GM23338 (cell line): ENCODE measurements around the gene OR2AJ1. TPM values are rescaled to one million over a fixed set of nuclear protein-coding genes. Genes with fewer than 3 reads are reported as not detected.
A peak's percentile ranks its signal among the peaks of the same experiment; 100 is the strongest.

Experiments used
- ATAC-seq: fragments of 200-7000 bp; cut with Tn5 transposase; 3 replicates; pipeline ENCODE4 v1.9.1; 2020
- DNase-seq: peaks from one replicate; pipeline ENCODE4 v3.0.0-alpha.2; 2015; ENCODE audit warnings: low spot score
- H2AFZ ChIP-seq: fragments of 200-600 bp; sonication (generic); 2 replicates; pipeline ENCODE4 v1.8.0; 2016; ENCODE audit warnings: antibody characterized with exemption, mild to moderate bottlenecking, moderate library complexity
- H3F3A ChIP-seq: fragments of 200-600 bp; sonication (generic); replicated peaks from 2 replicates; pipeline ENCODE4 v1.8.0; 2017; ENCODE audit warnings: antibody characterized with exemption, mixed run types, low read depth
- H3K27ac ChIP-seq: fragments of 200-600 bp; sonication (generic); 2 replicates; pipeline ENCODE4 v1.6.1; 2016; ENCODE audit warnings: low read depth
- H3K27me3 ChIP-seq: fragments of 200-600 bp; sonication (generic); 2 replicates; pipeline ENCODE4 v1.8.0; 2016; ENCODE audit warnings: mild to moderate bottlenecking, mixed run types, moderate library complexity; ENCODE audit not compliant: insufficient read depth
- H3K36me3 ChIP-seq: fragments of 200-600 bp; sonication (generic); 2 replicates; pipeline ENCODE4 v1.8.0; 2016; ENCODE audit warnings: mild to moderate bottlenecking; ENCODE audit not compliant: insufficient read depth
- H3K4me1 ChIP-seq: fragments of 200-600 bp; sonication (generic); 2 replicates; pipeline ENCODE4 v1.8.0; 2016; ENCODE audit warnings: mild to moderate bottlenecking, moderate library complexity; ENCODE audit not compliant: insufficient read depth
- H3K4me2 ChIP-seq: fragments of 200-600 bp; sonication (generic); 2 replicates; pipeline ENCODE4 v1.7.1; 2017; ENCODE audit warnings: mixed run types
- H3K4me3 ChIP-seq: fragments of 200-600 bp; sonication (generic); 2 replicates; pipeline ENCODE4 v1.6.1; 2016; ENCODE audit warnings: mixed run types
- H3K79me2 ChIP-seq: fragments of 200-600 bp; sonication (generic); replicated peaks from 2 replicates; pipeline ENCODE4 v1.8.0; 2017; ENCODE audit warnings: mild to moderate bottlenecking; ENCODE audit not compliant: insufficient read depth
- H3K9me2 ChIP-seq: fragments of 200-600 bp; sonication (generic); 2 replicates; pipeline ENCODE4 v1.8.0; 2017; ENCODE audit not compliant: insufficient read depth
- H4K20me1 ChIP-seq: fragments of 200-600 bp; sonication (generic); replicated peaks from 2 replicates; pipeline ENCODE4 v1.8.0; 2017; ENCODE audit warnings: mild to moderate bottlenecking; ENCODE audit not compliant: insufficient read depth
- H3K27ac Mint-ChIP-seq: 2 replicates; pipeline ENCODE4 v1.8.0; 2020; ENCODE audit warnings: inconsistent platforms, mild to moderate bottlenecking, moderate library complexity, mixed read lengths
- H3K27me3 Mint-ChIP-seq: 3 replicates; pipeline ENCODE4 v1.8.0; 2022; ENCODE audit warnings: low read depth, mild to moderate bottlenecking, moderate library complexity, mixed read lengths, inconsistent platforms; ENCODE audit not compliant: insufficient read depth, poor library complexity
- H3K36me3 Mint-ChIP-seq: 3 replicates; pipeline ENCODE4 v1.8.0; 2021; ENCODE audit warnings: low read depth, mild to moderate bottlenecking, inconsistent platforms, moderate library complexity, mixed read lengths
- H3K4me1 Mint-ChIP-seq: 3 replicates; pipeline ENCODE4 v1.8.0; 2020; ENCODE audit warnings: mild to moderate bottlenecking, inconsistent platforms, mixed read lengths
- H3K4me3 Mint-ChIP-seq: 3 replicates; pipeline ENCODE4 v1.8.0; 2021; ENCODE audit warnings: moderate library complexity, mild to moderate bottlenecking, inconsistent platforms, mixed read lengths
- H3K9me3 Mint-ChIP-seq: 3 replicates; pipeline ENCODE4 v1.8.0; 2020; ENCODE audit warnings: moderate library complexity, mild to moderate bottlenecking, inconsistent platforms, mixed read lengths
- CREB1 ChIP-seq: fragments of 250-450 bp; sonication (Bioruptor Pico); IDR thresholded peaks from 2 replicates; pipeline ENCODE4 v1.5.0; 2020; ENCODE audit warnings: low read depth, mild to moderate bottlenecking, moderate library complexity
- CTCF ChIP-seq, 2 experiments: fragments of 200-600 bp in 1 of 2; sonication (generic) in 1 of 2; conservative IDR thresholded peaks; 2 replicates each; pipeline versions ENCODE4 v1.5.1 to v1.6.1; 2016 to 2017; ENCODE audit warnings: antibody characterized with exemption in 2 of 2, low read depth in 2 of 2, mild to moderate bottlenecking in 2 of 2, moderate library complexity in 1 of 2
- EZH2 ChIP-seq: fragments of 200-600 bp; sonication (generic); IDR thresholded peaks from one replicate; pipeline ENCODE4 v1.8.0; 2017; ENCODE audit warnings: antibody characterized with exemption, mild to moderate bottlenecking, low read depth; ENCODE audit not compliant: unreplicated experiment
- EZH2phosphoT487 ChIP-seq: fragments of 200-600 bp; sonication (generic); IDR thresholded peaks from one replicate; pipeline ENCODE4 v1.8.1; 2018; ENCODE audit warnings: antibody characterized with exemption; ENCODE audit not compliant: unreplicated experiment
- JUNB ChIP-seq: IDR thresholded peaks from one replicate; pipeline ENCODE4 v1.6.1; 2016; ENCODE audit warnings: antibody characterized with exemption; ENCODE audit not compliant: unreplicated experiment
- NANOG ChIP-seq: IDR thresholded peaks from 2 replicates; pipeline ENCODE4 v1.6.1; 2016; ENCODE audit warnings: antibody characterized with exemption, borderline replicate concordance
- POLR2AphosphoS5 ChIP-seq: IDR thresholded peaks from 2 replicates; pipeline ENCODE4 v1.6.1; 2016; ENCODE audit warnings: antibody characterized with exemption, low read depth
- REST ChIP-seq: IDR thresholded peaks from one replicate; pipeline ENCODE4 v1.6.1; 2018; ENCODE audit warnings: antibody characterized with exemption; ENCODE audit not compliant: unreplicated experiment
- STAT1 ChIP-seq: IDR thresholded peaks from one replicate; pipeline ENCODE4 v1.6.1; 2016; ENCODE audit warnings: antibody characterized with exemption; ENCODE audit not compliant: unreplicated experiment
- ZNF114 ChIP-seq: fragments of 250-450 bp; sonication (Bioruptor Pico); IDR thresholded peaks from 2 replicates; pipeline ENCODE4 v1.5.0; 2020; ENCODE audit warnings: mild to moderate bottlenecking, moderate library complexity
- ZNF331 ChIP-seq: fragments of 250-450 bp; sonication (Bioruptor Pico); IDR thresholded peaks from 2 replicates; pipeline ENCODE4 v1.5.0; 2020; ENCODE audit warnings: low read depth, mild to moderate bottlenecking, moderate library complexity
- ZNF462 ChIP-seq: fragments of 250-450 bp; sonication (Bioruptor Pico); IDR thresholded peaks from 2 replicates; pipeline ENCODE4 v1.5.0; 2020; ENCODE audit warnings: mild to moderate bottlenecking, moderate library complexity
- polyA plus RNA-seq: library from polyadenylated mRNA; unstranded; fragments of >200 nt; fragmentation: Nextera tagmentation; extraction: Ambion mirVana; gene quantifications from 2 replicates; pipeline ENCODE4 v1.2.1, GENCODE V29; 2016
- total RNA-seq: library from RNA; depleted of rRNA; stranded (reverse); fragments of >200 nt; shearing (Covaris generic); gene quantifications from 2 replicates; pipeline ENCODE4 v1.2.3, GENCODE V29; 2014
- TF ChIP-seq, protein P1 (sequence below): IDR thresholded peaks from 2 replicates; pipeline ENCODE4 v1.6.1; 2016; ENCODE audit warnings: antibody characterized with exemption

The OR2AJ1 gene
- total and polyA plus RNA-seq, 2 experiments from 2014 or later = not detected

DNA sequence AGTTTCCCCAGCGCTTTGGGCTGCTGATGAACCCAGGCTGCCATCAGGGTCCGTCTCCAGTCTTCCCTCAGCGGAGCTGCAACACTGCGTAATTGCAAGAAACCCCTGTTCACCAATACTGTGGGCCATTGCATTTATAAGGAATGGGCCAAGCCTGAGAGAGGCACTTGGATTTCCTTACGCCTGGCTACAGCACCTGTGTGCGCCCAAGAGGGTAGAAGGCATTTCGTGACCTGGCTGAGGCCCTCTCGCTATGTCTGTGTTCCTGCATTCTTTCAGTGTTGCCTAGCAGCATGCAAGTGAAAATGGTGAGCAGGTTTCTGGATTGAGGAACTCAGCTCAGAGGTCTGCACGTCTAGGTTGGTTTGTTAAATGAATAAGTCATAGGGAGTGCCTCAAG, 41.3 kb upstream of the OR2AJ1 start:
- H3K4me1 Mint-ChIP-seq = no peaks in the 10 kb centered on the region
- H3K9me2 ChIP-seq = 0 out of 2 replicates have a peak, but pooled peaks cover under 1% of the 10 kb centered on the region

More for the DNA sequence above, 41.3 kb upstream of the OR2AJ1 start:
- no peaks in the 10 kb centered on the region for H3F3A ChIP-seq
- Mint-ChIP-seq H3K36me3 (peaks cover 9% of the 10 kb centered on the region; the same call in 2 of the 3 replicates), H3K9me3 (peaks cover 74% of the 10 kb centered on the region), H3K4me3 (no peak overlapping the region), H3K27ac (no peak overlapping the region), H3K27me3 (no peaks in the 10 kb centered on the region)
- H3K27me3 ChIP-seq = no peaks in the 10 kb centered on the region
- TF ChIP-seq EZH2phosphoT487 = no peak
- TF ChIP-seq CTCF (conservative IDR thresholded peaks at IDR 0.05; ENCODE audit: low read depth in 2 of 2) = no peak
- TF ChIP-seq JUNB = no peak
- no peak for TF ChIP-seq ZNF462 (CRISPR knock-in tag)
- TF ChIP-seq REST = no peak
- TF ChIP-seq ZNF114 (CRISPR knock-in tag) = no peak
- TF ChIP-seq ZNF331 (CRISPR knock-in tag) = no peak
- TF ChIP-seq STAT1 = no peak
- TF ChIP-seq EZH2 = no peak
- no peak for TF ChIP-seq CREB1
- no peak for TF ChIP-seq POLR2AphosphoS5
- no peak for TF ChIP-seq NANOG
- TF ChIP-seq, protein P1, sequence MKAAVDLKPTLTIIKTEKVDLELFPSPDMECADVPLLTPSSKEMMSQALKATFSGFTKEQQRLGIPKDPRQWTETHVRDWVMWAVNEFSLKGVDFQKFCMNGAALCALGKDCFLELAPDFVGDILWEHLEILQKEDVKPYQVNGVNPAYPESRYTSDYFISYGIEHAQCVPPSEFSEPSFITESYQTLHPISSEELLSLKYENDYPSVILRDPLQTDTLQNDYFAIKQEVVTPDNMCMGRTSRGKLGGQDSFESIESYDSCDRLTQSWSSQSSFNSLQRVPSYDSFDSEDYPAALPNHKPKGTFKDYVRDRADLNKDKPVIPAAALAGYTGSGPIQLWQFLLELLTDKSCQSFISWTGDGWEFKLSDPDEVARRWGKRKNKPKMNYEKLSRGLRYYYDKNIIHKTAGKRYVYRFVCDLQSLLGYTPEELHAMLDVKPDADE = no peak
- 0 out of 2 replicates have a peak overlapping the region, but pooled peaks have one; percentile 28 for H2AFZ ChIP-seq
- H4K20me1 ChIP-seq = no peaks in the 10 kb centered on the region
- no peaks in the 10 kb centered on the region for H3K4me1 ChIP-seq
- H3K36me3 ChIP-seq = no peaks in the 10 kb centered on the region
- H3K4me2 ChIP-seq = no peak overlapping the region
- ATAC-seq = no peak
- DNase-seq = peak; percentile 33
- H3K79me2 ChIP-seq = no peaks in the 10 kb centered on the region
- no peak overlapping the region for H3K4me3 ChIP-seq
- no peak overlapping the region for H3K27ac ChIP-seq
